Measurements from ENCODE around the gene ZNF804B. TPM values are rescaled to one million over a fixed set of nuclear protein-coding genes. Genes with fewer than 3 reads are reported as not detected.

ZNF804B gene
- total RNA-seq, 6 experiments from 2014 or later: not detected

DNA sequence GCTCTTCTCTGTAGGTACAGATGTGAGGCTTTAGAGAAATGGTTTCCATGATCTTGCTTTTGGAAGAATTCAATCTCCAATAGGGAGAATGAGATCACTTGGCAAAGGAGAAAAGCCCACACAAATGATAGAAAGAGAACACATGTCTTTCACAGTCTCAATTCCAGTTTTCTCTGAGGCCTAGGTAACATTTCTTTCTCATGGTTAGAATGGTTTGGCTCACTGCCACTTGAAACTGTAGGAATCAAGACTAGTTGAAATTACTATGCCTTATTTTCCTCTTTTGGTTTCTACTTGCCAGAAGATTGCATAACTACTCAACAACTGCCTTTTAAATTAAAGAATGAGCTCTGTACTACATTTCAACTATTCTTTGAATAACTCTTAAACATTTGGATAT, 312.6 kb downstream of the ZNF804B start:
- no peak for DNase-seq
- Histone ChIP-seq H3K9me3 (no peaks in the 10 kb centered on the region), H3K4me3 (no peak overlapping the region), H3K27ac (no peak overlapping the region), H3K27me3 (no peaks in the 10 kb centered on the region), H3K4me1 (no peaks in the 10 kb centered on the region), H3K36me3 (no peaks in the 10 kb centered on the region)
- no peak for ATAC-seq
- intact Hi-C loops (cut with DNase I): no loop called here
- TF ChIP-seq, protein P1, sequence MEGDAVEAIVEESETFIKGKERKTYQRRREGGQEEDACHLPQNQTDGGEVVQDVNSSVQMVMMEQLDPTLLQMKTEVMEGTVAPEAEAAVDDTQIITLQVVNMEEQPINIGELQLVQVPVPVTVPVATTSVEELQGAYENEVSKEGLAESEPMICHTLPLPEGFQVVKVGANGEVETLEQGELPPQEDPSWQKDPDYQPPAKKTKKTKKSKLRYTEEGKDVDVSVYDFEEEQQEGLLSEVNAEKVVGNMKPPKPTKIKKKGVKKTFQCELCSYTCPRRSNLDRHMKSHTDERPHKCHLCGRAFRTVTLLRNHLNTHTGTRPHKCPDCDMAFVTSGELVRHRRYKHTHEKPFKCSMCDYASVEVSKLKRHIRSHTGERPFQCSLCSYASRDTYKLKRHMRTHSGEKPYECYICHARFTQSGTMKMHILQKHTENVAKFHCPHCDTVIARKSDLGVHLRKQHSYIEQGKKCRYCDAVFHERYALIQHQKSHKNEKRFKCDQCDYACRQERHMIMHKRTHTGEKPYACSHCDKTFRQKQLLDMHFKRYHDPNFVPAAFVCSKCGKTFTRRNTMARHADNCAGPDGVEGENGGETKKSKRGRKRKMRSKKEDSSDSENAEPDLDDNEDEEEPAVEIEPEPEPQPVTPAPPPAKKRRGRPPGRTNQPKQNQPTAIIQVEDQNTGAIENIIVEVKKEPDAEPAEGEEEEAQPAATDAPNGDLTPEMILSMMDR (IDR thresholded peaks at IDR 0.05): no peak
- TF ChIP-seq POLR2A (IDR thresholded peaks at IDR 0.05): no peak

DNA sequence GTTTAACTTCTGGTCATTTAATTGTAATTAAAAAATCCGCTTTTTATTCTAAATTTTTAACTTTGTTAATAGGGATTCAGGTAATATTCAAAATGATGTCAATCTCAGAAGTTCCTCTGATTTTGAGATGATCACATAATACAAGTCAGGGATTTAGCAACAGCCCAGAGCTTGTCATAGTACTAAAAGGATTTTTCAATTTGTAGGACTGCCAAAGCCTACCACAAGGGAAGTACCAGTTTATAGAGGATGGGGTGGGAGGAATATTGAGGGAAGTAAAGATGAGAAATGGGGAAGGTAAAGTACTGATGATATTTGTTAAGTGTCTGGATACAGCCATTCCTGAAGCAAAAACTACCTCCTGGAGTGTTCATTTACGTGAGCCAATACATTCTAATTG, 314.3 kb downstream of the ZNF804B start:
- no peaks in the 10 kb centered on the region for H3K27me3 ChIP-seq
- ATAC-seq (no peak), DNase-seq (no peak)
- intact Hi-C loops (cut with DNase I): no loop called here
- no peaks in the 10 kb centered on the region for H3K9me3 ChIP-seq
- no peaks in the 10 kb centered on the region for H3K36me3 ChIP-seq
- TF ChIP-seq POLR2A (IDR thresholded peaks at IDR 0.05): no peak
- TF ChIP-seq, protein P1 (IDR thresholded peaks at IDR 0.05): no peak
- H3K4me3 ChIP-seq: no peak overlapping the region
- no peak overlapping the region for H3K27ac ChIP-seq
- H3K4me1 ChIP-seq: no peaks in the 10 kb centered on the region
- WGBS (ENCODE audit: insufficient coverage, low coverage, low lambda C conversion rate, missing lambda C conversion rate): 58% methylated on average over 2 of the region's 2 CpGs

DNA sequence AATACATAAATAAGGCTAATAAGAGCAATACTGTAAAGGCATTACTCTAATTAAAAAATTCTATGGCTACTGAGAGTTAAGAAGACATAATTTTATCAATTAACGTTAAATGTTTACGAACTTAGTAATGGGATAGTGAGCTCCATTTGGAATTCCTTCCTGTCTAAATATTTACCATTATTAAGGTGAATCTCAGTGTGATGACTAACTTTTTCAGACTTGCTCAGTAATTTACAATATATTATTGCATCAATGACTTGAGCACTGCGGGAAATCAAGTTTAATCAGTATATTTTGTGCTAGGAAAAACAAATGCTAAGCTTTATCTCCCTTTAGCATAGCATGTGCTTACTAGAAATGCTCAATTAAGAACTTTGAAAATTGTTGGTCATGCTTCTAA, 318.5 kb downstream of the ZNF804B start:
- Histone ChIP-seq H3K27me3 (no peaks in the 10 kb centered on the region), H3K9me3 (no peaks in the 10 kb centered on the region), H3K4me1 (no peaks in the 10 kb centered on the region), H3K27ac (no peak overlapping the region), H3K36me3 (no peaks in the 10 kb centered on the region), H3K4me3 (no peak overlapping the region)
- DNase-seq (no peak), ATAC-seq (no peak)
- intact Hi-C loops (cut with DNase I): no loop called here
- WGBS (ENCODE audit: insufficient coverage, low coverage, low lambda C conversion rate, missing lambda C conversion rate): 55% methylated on average over 3 of the region's 3 CpGs
- TF ChIP-seq POLR2A (IDR thresholded peaks at IDR 0.05): no peak
- TF ChIP-seq, protein P1 (IDR thresholded peaks at IDR 0.05): no peak

DNA sequence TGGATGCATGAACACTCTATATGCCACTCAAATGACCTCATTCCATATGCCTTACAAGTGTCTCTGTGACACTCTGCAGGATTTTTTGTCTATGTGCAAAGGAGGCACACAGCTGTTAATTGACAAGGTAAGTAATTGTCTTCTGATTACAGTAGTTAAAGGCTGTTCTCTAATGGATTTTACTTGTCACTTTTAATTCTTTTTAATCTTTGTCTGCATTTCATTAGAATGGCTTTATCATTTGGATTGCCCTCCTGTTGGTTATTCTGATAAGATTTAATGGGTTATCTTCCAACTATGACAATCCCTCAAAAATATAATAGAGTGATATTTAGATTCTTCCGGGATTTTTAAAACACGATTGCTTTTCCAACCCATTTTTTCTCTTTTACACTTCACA, 326.1 kb downstream of the ZNF804B start:
- no peaks in the 10 kb centered on the region for H3K9me3 ChIP-seq
- no peaks in the 10 kb centered on the region for H3K36me3 ChIP-seq
- H3K4me1 ChIP-seq: no peaks in the 10 kb centered on the region
- no peak overlapping the region for H3K27ac ChIP-seq
- no peak for DNase-seq
- intact Hi-C loops (cut with DNase I): no loop called here
- 70% methylated on average over 2 of the region's 2 CpGs for WGBS (ENCODE audit: insufficient coverage, low coverage, low lambda C conversion rate, missing lambda C conversion rate)
- no peak overlapping the region for H3K4me3 ChIP-seq
- TF ChIP-seq, protein P1 (IDR thresholded peaks at IDR 0.05): no peak
- TF ChIP-seq POLR2A (IDR thresholded peaks at IDR 0.05): no peak
- H3K27me3 ChIP-seq: peaks cover 0 to 5% of the 10 kb centered on the region in 2 donors
- no peak for ATAC-seq

DNA sequence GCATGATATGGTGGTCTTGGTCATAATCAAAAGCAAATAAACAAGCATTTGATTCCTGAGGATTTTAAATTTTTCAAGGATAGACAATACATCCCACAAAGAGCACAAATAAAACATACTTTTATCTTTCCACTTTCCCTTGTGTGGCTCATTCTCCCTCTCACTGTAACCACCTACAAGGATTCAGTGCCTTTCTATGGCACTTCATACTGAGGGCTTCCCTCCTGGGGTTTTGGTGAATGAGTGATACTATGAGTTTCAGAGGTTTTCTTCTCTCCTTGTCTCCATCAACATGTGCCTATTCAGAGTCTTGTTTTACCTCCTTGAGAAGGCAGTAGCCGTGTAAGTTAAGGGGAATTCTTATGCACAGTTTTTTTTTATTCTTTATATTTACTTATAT, 332.1 kb downstream of the ZNF804B start:
- H3K9me3 ChIP-seq: no peaks in the 10 kb centered on the region
- no peak for TF ChIP-seq POLR2A (IDR thresholded peaks at IDR 0.05)
- TF ChIP-seq, protein P1 (IDR thresholded peaks at IDR 0.05): no peak
- H3K4me3 ChIP-seq: no peak overlapping the region
- no peaks in the 10 kb centered on the region for H3K4me1 ChIP-seq
- H3K36me3 ChIP-seq: no peaks in the 10 kb centered on the region
- ATAC-seq: no peak
- no peak overlapping the region for H3K27ac ChIP-seq
- DNase-seq: no peak
- WGBS (ENCODE audit: insufficient coverage, low coverage, low lambda C conversion rate, missing lambda C conversion rate): 30% methylated on average over 1 of the region's 1 CpG
- intact Hi-C loops (cut with DNase I): no loop called here
- H3K27me3 ChIP-seq: peaks cover 0 to 5% of the 10 kb centered on the region in 2 donors

All from right lobe of liver (tissue), 6 donors.